GM19099 (cell line): ENCODE data around the gene DMD.

Source experiments
- POLR2A ChIP-seq: IDR thresholded peaks from 3 replicates; pipeline ENCODE4 v1.6.1; 2011; ENCODE audit warnings: low read depth; ENCODE audit not compliant: insufficient read length; ENCODE audit errors: extremely low read depth

Gene DMD

GRCh38 chrX:32847921-32848320 lies 363.4 kb downstream of the DMD start:
- TF ChIP-seq POLR2A, result no peak

GRCh38 chrX:32842053-32842452 lies 369.3 kb downstream of the DMD start:
- no peak for TF ChIP-seq POLR2A

GRCh38 chrX:32839781-32840180 lies 371.6 kb downstream of the DMD start:
- no peak for TF ChIP-seq POLR2A

GRCh38 chrX:32825009-32825408 lies 386.3 kb downstream of the DMD start:
- TF ChIP-seq POLR2A, result no peak

GRCh38 chrX:32804034-32804433 lies 407.3 kb downstream of the DMD start:
- no peak for TF ChIP-seq POLR2A

GRCh38 chrX:32798990-32799389 lies 412.4 kb downstream of the DMD start:
- no peak for TF ChIP-seq POLR2A

- no peak for TF ChIP-seq POLR2A
Observed at GRCh38 chrX:32788936-32789335, 422.4 kb downstream of the DMD start.

GRCh38 chrX:32780109-32780508 lies 431.2 kb downstream of the DMD start:
- TF ChIP-seq POLR2A, result no peak

GRCh38 chrX:32778965-32779364 lies 432.4 kb downstream of the DMD start:
- no peak for TF ChIP-seq POLR2A

- TF ChIP-seq POLR2A, result no peak
Observed at GRCh38 chrX:32774966-32775365, 436.4 kb downstream of the DMD start.

- no peak for TF ChIP-seq POLR2A
Observed at GRCh38 chrX:32749070-32749469, 462.3 kb downstream of the DMD start.

- no peak for TF ChIP-seq POLR2A
Observed at GRCh38 chrX:32745323-32745722, 466.0 kb downstream of the DMD start.

- no peak for TF ChIP-seq POLR2A
Observed at GRCh38 chrX:32744921-32745320, 466.4 kb downstream of the DMD start.

- TF ChIP-seq POLR2A, result no peak
Observed at GRCh38 chrX:32741910-32742309, 469.4 kb downstream of the DMD start.

- TF ChIP-seq POLR2A, result no peak
Observed at GRCh38 chrX:32708542-32708941, 502.8 kb downstream of the DMD start.

- no peak for TF ChIP-seq POLR2A
Observed at GRCh38 chrX:32687379-32687778, 524.0 kb downstream of the DMD start.

GRCh38 chrX:32678487-32678886 lies 532.9 kb downstream of the DMD start:
- no peak for TF ChIP-seq POLR2A

- no peak for TF ChIP-seq POLR2A
Observed at GRCh38 chrX:32673193-32673592, 538.2 kb downstream of the DMD start.
